Astrocyte (in vitro differentiated cells and primary cell): ENCODE measurements around the gene RNF169. TPM values are rescaled to one million over a fixed set of nuclear protein-coding genes. Genes with fewer than 3 reads are reported as not detected.
A peak's percentile ranks its signal among the peaks of the same experiment; 100 is the strongest.

Source experiments
- DNase-seq: peaks from one replicate; pipeline ENCODE4 v3.0.0-alpha.2; 2010; ENCODE audit warnings: low read depth
- FAIRE-seq: peaks from 2 replicates; lab custom pipeline; 2011; peaks lifted over from hg19 to GRCh38; lab: Jason Lieb, UNC
- H2AFZ ChIP-seq: 2 replicates; pipeline ENCODE4 v1.6.0; 2012; ENCODE audit warnings: low read depth, low read length, inconsistent platforms
- H3K27ac ChIP-seq: 2 replicates; pipeline ENCODE4 v1.5.1; 2011; ENCODE audit warnings: low read depth, low read length, inconsistent platforms
- H3K27me3 ChIP-seq: 2 replicates; pipeline ENCODE4 v1.6.0; 2011; ENCODE audit warnings: low read length, inconsistent platforms; ENCODE audit not compliant: insufficient read depth
- H3K36me3 ChIP-seq: 2 replicates; pipeline ENCODE4 v1.5.1; 2011; ENCODE audit warnings: low read length, inconsistent platforms; ENCODE audit not compliant: insufficient read depth
- H3K4me1 ChIP-seq: 2 replicates; pipeline ENCODE4 v1.5.1; 2011; ENCODE audit warnings: low read length, inconsistent platforms; ENCODE audit not compliant: insufficient read depth
- H3K4me2 ChIP-seq: 2 replicates; pipeline ENCODE4 v1.6.0; 2012; ENCODE audit warnings: low read length, inconsistent platforms
- H3K4me3 ChIP-seq: 2 replicates; pipeline ENCODE4 v1.5.1; 2011; ENCODE audit warnings: low read depth, mild to moderate bottlenecking, low read length, inconsistent platforms; ENCODE audit not compliant: insufficient read depth
- H3K79me2 ChIP-seq: 2 replicates; pipeline ENCODE4 v1.6.0; 2012; ENCODE audit warnings: mild to moderate bottlenecking, low read length, inconsistent platforms; ENCODE audit not compliant: insufficient read depth
- H3K9ac ChIP-seq: 2 replicates; pipeline ENCODE4 v1.6.0; 2012; ENCODE audit warnings: mild to moderate bottlenecking, low read length, inconsistent platforms
- H3K9me3 ChIP-seq: 2 replicates; pipeline ENCODE4 v1.5.1; 2012; ENCODE audit warnings: low read depth, mild to moderate bottlenecking, low read length, inconsistent platforms; ENCODE audit not compliant: insufficient read depth
- H4K20me1 ChIP-seq: 2 replicates; pipeline ENCODE4 v1.6.0; 2012; ENCODE audit warnings: low read length, inconsistent platforms; ENCODE audit not compliant: insufficient read depth
- H3K27ac Mint-ChIP-seq: one replicate; pipeline ENCODE4 v1.8.0; 2021; ENCODE audit warnings: mild to moderate bottlenecking, mixed read lengths; ENCODE audit not compliant: unreplicated experiment
- H3K27me3 Mint-ChIP-seq: one replicate; pipeline ENCODE4 v1.8.0; 2021; ENCODE audit warnings: low read depth, mixed read lengths; ENCODE audit not compliant: unreplicated experiment
- H3K36me3 Mint-ChIP-seq: one replicate; pipeline ENCODE4 v1.8.0; 2021; ENCODE audit warnings: low read depth, mixed read lengths; ENCODE audit not compliant: unreplicated experiment
- H3K4me1 Mint-ChIP-seq: one replicate; pipeline ENCODE4 v1.8.0; 2021; ENCODE audit warnings: low read depth, mixed read lengths; ENCODE audit not compliant: unreplicated experiment
- H3K4me3 Mint-ChIP-seq: one replicate; pipeline ENCODE4 v1.8.0; 2021; ENCODE audit warnings: mild to moderate bottlenecking, moderate library complexity, mixed read lengths; ENCODE audit not compliant: unreplicated experiment
- H3K9me3 Mint-ChIP-seq: one replicate; pipeline ENCODE4 v1.8.0; 2021; ENCODE audit warnings: mild to moderate bottlenecking, mixed read lengths; ENCODE audit not compliant: unreplicated experiment
- CTCF ChIP-seq: IDR thresholded peaks from 2 replicates; pipeline ENCODE4 v1.5.1; 2011; ENCODE audit warnings: low read depth, mild to moderate bottlenecking, inconsistent platforms, low read length, moderate library complexity; ENCODE audit not compliant: insufficient read depth
- EZH2 ChIP-seq: IDR thresholded peaks from 2 replicates; pipeline ENCODE4 v1.6.1; 2012; ENCODE audit warnings: mild to moderate bottlenecking, low read length, inconsistent platforms; ENCODE audit not compliant: insufficient read depth
- total RNA-seq: library from RNA; stranded (reverse); gene quantifications from 2 replicates; pipeline ENCODE4 v1.2.1, GENCODE V29; 2021

The RNF169 gene
- total RNA-seq, 1 donor from 2014 or later, result 10.7 TPM

- no peak overlapping the region for H3K27ac ChIP-seq
- no peaks in the 10 kb centered on the region for H3K79me2 ChIP-seq
- no peaks in the 10 kb centered on the region for H4K20me1 ChIP-seq
- Mint-ChIP-seq H3K27me3 (peaks cover 48% of the 10 kb centered on the region), H3K9me3 (peaks cover 2% of the 10 kb centered on the region), H3K4me3 (no peak overlapping the region), H3K4me1 (peaks cover 3% of the 10 kb centered on the region), H3K27ac (no peak overlapping the region), H3K36me3 (no peaks in the 10 kb centered on the region)
- H3K9me3 ChIP-seq, result no peaks in the 10 kb centered on the region
- no peak for TF ChIP-seq CTCF
- no peak for TF ChIP-seq EZH2
- H3K27me3 ChIP-seq, result peaks cover 13% of the 10 kb centered on the region
- FAIRE-seq (no peak), DNase-seq (peak; percentile 37)
- no peaks in the 10 kb centered on the region for H3K4me1 ChIP-seq
- peak overlapping the region; percentile 45 for H2AFZ ChIP-seq
- H3K4me2 ChIP-seq, result no peak overlapping the region
- no peak overlapping the region for H3K4me3 ChIP-seq
- no peak overlapping the region for H3K9ac ChIP-seq
- H3K36me3 ChIP-seq, result no peaks in the 10 kb centered on the region
Measured at GRCh38 chr11:74720596-74721478, 27.8 kb upstream of the RNF169 start.

- no peak overlapping the region for H3K4me3 ChIP-seq
- H3K79me2 ChIP-seq, result no peaks in the 10 kb centered on the region
- no peaks in the 10 kb centered on the region for H3K36me3 ChIP-seq
- H3K27ac ChIP-seq, result no peak overlapping the region
- H2AFZ ChIP-seq, result no peak overlapping the region
- peaks cover 54% of the 10 kb centered on the region for H3K27me3 Mint-ChIP-seq
- peaks cover 2% of the 10 kb centered on the region for H3K9me3 Mint-ChIP-seq
- H3K9me3 ChIP-seq, result no peaks in the 10 kb centered on the region
- H3K4me3 Mint-ChIP-seq, result no peak overlapping the region
- H3K27me3 ChIP-seq, result peaks cover 17% of the 10 kb centered on the region
- peaks cover 3% of the 10 kb centered on the region for H3K4me1 Mint-ChIP-seq
- no peak overlapping the region for H3K9ac ChIP-seq
- no peak overlapping the region for H3K27ac Mint-ChIP-seq
- no peaks in the 10 kb centered on the region for H4K20me1 ChIP-seq
- no peak overlapping the region for H3K4me2 ChIP-seq
- no peak for TF ChIP-seq CTCF
- no peak for TF ChIP-seq EZH2
- FAIRE-seq (no peak), DNase-seq (no peak)
- no peaks in the 10 kb centered on the region for H3K4me1 ChIP-seq
- no peaks in the 10 kb centered on the region for H3K36me3 Mint-ChIP-seq
Measured at GRCh38 chr11:74721479-74721835, 27.2 kb upstream of the RNF169 start.

GRCh38 chr11:74723511-74723910 is 25.1 kb upstream of the RNF169 start:
- H3K4me1 Mint-ChIP-seq, result no peaks in the 10 kb centered on the region
- H3K27ac Mint-ChIP-seq, result no peak overlapping the region

More at GRCh38 chr11:74723511-74723910, 25.1 kb upstream of the RNF169 start:
- H3K4me1 ChIP-seq, result no peaks in the 10 kb centered on the region
- H4K20me1 ChIP-seq, result no peaks in the 10 kb centered on the region
- H3K36me3 ChIP-seq, result no peaks in the 10 kb centered on the region
- H3K79me2 ChIP-seq, result no peaks in the 10 kb centered on the region
- TF ChIP-seq CTCF, result no peak
- no peak for TF ChIP-seq EZH2
- no peak overlapping the region for H3K9ac ChIP-seq
- DNase-seq, result no peak
- no peak for FAIRE-seq
- Mint-ChIP-seq H3K9me3 (no peaks in the 10 kb centered on the region), H3K36me3 (no peaks in the 10 kb centered on the region), H3K4me3 (no peak overlapping the region), H3K27me3 (peaks cover 69% of the 10 kb centered on the region)
- no peaks in the 10 kb centered on the region for H3K9me3 ChIP-seq
- peaks cover 20% of the 10 kb centered on the region for H3K27me3 ChIP-seq
- H2AFZ ChIP-seq, result no peak overlapping the region
- no peak overlapping the region for H3K4me2 ChIP-seq
- no peak overlapping the region for H3K4me3 ChIP-seq
- H3K27ac ChIP-seq, result no peak overlapping the region
